HG02981 (cell line): Measurements from ENCODE around the gene PLAGL1.
"Not testable (repeated sequence)": the region's sequence is repeated elsewhere in the genome, so short reads cannot be mapped to it uniquely, and the experiment has no call there.

ENCODE experiments used
- ATAC-seq: cut with Tn5 transposase; IDR thresholded peaks from one replicate; pipeline ENCODE4 v1.9.1; 2021; ENCODE audit warnings: mild to moderate bottlenecking, moderate library complexity; ENCODE audit not compliant: unreplicated experiment

The PLAGL1 gene

DNA sequence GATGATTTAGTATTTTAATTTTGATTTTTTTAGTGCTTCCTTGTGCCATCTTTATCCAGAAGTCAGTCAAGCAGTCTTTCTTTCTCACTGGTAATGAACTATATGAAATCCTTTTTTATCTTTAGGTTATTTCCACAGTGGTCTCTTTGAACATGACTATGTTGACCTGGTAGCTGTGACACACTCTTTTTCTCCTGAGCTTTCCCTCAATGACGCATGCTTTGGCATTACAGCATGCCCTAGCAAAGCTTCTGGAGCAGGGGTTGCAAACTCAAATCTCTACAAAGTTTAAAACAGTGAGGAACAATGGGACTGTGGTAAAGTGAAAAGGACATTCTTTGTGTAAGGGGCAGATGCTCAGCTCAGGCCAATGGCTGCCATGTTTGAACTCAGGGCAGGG, 4.5 kb upstream of the PLAGL1 start:
- ATAC-seq = no peak

DNA sequence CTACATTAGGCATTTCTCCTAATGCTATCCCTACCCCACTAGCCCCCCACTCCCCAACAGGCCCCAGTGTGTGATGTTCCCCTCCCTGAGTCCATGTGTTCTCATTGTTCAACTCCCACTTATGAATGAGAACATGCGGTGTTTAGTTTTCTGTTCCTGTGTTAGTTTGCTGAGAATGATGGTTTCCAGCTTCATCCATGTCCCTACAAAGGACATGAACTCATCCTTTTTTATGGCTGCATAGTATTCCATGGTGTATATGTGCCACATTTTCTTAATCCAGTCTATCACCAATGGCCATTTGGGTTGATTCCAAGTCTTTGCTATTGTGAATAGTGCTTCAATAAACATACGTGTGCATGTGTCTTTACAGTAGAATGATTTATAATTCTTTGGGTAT, 1.6 kb upstream of the PLAGL1 start:
- not testable (repeated sequence) for ATAC-seq

DNA sequence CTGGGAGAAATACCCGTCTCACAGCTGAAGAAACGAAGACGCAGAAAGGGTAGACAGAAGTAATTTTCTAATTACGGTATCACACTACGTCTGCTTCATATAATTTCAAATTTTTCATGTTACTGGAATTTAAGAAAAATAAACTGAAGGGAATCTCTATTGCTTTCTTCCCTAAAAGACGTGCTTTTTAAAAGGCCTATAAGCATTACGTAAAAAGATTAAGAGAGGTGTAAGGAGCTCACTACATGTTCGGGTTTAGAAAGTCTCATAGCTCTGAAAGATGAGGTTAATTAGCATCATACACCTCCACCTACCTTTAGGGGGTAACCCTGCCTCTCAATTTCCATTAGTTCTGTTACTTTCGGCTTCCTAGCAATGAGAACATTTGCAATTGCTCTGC, 787 bp upstream of the PLAGL1 start:
- ATAC-seq = no peak

DNA sequence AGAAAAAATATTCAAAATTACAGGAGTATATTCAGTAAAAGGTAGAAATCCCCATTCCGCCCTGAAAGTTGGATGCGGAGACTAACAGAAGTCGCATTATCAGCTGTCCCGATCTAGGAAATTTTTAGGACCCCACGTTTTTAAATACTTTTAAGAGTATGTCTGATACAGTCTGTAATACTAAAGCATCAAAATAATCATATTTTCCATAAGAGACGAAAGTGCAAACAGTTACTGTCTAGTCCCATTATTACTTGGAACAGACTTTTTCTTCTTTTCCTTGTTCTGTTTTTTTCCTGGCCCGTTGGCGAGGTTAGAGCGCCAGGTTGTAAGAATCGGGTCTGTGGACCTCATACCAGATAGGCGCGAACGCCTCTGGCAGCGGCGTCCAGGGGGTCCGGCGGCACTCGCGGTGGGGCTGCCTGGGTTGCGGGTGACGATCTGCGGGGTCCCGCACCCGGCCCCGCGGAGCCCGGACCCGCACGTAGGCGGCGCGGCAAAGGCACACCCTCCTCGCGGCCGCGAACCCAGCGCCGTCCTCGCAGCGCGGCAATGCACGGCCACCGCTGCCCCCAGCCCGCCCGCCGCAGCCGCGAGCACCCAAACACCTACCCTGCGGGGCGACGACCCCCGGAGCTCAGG, 460 bp downstream of the PLAGL1 start:
- ATAC-seq = peak; percentile 27

DNA sequence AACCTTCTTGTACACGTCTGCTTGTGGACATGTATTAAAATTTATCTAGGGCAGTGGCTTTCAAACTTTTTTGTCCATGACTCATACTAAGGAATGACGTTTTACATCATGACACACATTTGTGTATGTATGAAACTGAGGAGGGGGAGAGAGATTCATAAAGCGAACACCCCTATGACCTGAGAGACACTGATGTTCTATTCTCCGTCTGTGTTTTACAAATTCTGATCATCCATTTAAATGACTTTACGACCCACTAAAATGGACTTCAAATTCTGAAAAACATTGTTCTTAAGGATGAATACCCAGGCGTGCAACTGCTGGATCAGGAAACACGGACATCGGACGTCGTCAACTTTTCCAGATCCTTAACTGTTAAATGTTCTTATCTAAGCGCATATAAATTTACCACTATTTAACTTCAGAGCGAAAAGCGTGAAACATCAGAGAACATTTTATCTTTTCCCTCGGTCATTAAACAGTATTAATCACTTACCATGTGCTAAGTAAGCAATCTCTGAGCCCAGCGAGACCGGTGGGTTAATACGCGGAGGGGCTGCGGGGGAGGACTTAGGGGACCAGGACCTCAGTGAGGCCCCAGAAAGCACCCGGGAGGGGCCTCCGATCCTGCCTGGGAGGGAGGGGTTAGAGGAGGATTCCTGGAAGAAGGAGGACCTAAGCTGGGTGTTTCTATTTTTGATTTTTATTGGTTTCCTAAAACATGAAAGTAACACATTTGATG, 1.2 kb downstream of the PLAGL1 start:
- no peak for ATAC-seq

DNA sequence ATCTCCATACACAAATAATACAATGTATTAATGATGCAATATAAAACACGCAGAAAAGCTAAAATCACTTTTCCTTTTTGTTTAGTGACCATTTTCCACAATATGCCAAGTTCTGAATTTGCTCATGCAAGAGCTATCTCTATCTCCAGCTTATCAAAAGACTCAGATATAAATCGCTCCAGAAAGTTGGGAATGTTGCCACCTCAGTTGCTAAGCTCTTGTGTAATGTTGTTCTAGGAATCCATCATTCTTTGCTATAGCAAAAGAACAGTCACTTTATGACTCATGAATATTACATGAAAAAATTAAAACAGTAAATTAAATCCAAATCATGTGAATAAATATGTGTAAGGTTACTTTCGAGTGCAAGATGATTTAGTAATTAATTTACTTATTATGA, 8.7 kb downstream of the PLAGL1 start:
- ATAC-seq = no peak

DNA sequence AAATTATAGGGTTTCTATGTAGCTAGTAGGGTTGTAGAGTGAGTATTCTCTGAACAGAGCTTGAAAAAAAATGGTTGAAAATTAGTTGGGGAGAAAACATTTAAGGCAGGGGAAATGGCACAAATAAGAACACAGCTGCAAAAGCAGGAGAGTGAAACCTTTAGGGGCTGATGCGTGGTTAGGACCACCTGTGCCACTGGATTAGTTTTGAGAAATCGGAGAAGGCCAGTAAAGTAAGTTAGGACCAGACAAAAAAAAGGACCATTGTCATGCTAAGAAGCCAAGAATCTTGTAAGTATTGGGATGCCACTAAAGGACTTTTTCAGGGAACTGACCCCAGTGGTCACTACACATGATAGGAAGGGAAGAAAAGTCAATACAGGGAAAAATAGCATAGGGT, 9.4 kb downstream of the PLAGL1 start:
- ATAC-seq = no peak

DNA sequence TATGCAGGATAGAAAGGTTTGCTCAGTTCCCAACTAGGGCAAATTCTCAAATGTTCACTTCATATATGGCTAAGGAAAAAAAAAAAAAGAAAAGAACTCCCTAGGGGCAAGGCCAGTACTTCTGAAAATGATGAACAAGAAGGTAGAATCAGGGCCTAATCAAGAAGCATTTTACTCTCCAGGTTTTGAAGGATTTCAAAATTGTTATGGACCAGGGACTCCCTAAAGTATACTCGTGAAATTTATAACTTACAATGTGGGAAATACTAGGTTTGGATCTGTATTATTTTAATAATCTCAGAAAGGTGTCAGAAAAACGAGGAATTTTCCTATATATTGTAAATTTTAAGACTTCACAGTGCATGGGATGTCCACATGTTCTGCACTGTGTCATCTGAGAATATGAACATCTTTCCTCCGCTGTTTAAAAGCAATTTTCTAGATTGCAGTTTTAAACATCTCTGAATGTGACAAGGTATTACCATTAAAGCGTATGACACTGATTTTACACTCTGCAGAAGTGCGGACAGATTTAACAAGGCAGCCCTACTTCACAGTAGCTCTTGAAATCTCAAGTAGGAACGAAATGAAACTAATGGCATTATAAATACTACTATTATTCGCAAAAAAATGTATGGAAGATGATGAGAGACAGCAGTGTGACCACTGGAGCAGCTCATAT, 14.0 kb downstream of the PLAGL1 start:
- no peak for ATAC-seq

DNA sequence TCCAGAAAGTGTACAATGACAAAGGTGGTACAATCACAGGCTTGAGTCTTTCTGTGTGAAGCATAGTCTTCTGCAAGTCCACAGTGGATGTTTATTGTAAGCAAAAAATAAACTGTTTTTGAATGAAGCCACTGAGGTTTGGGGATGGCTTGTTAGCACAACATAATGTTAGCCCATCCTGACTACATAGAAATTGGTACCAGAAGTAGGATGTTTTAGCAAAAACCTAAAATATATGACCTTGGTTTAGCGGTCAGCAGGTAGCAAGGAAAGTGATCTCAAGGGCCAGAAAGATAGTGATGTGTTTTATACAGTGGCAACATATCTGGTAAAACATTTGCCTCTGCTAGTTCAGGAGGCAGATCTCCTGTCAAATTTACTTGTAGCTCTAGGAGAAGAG, 15.8 kb downstream of the PLAGL1 start:
- ATAC-seq = no peak

DNA sequence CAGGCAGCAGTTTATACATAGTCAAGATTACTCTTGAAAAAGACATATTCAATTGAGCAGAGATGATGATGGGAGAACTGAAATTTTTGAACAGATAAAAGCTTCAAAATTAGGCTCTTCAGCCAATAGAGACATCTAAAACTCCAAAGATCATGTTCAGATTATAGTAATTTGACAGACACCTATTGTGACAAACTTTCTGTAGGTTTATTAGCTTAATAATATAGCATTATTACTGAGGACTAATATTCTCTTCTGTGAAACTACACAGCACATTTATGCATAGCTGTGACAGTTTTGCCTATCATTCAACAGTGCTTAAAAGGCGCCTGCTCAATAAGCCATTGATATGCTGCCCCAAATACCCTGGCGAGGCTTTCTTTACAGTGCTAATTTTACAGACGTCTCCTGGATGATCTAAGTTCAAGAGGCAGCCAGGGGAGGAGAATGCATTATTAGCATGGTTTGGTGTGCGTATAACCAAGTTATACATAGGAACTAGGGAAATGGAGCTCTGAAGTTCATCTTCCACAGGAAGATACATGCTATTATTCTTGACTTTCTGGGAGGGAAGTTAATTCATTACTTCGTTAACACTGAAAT, 21.5 kb downstream of the PLAGL1 start:
- ATAC-seq = no peak

DNA sequence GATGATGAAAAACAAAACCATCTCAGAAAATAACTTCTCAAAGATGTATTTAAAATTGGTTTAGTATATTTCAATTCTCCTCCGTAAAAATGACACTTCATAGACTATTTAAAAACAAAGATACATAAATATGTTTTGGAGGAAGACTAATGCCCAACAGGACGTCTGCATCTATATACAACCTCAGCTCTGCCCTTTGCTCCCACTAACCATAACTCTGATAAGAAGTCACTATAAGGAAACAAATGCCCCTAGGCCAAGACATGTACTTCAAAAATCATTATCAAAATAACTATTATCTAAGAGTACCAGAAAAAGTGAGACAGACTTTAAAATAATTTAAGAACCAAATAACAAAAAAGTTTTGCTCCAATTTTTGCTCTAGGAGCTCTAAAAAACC, 23.4 kb downstream of the PLAGL1 start:
- no peak for ATAC-seq

DNA sequence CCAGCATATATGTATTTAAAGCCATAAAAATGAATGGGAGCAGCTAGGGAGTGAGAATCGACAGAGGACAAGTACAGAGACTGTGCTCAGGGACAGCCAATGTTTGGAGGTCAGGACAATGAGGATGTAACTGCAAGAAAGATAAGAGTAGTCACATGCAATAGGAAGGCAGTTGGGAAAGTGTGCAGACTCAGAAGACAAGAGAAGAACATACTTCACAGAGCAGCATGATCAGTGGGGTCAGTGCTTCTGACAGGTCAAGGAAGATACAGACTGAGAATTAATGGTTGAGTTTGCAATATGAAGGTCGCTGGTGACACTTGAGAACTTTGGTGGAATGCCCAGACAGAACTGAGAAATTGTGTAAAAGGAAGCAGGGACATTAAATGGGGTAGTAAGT, 25.1 kb downstream of the PLAGL1 start:
- ATAC-seq = no peak

DNA sequence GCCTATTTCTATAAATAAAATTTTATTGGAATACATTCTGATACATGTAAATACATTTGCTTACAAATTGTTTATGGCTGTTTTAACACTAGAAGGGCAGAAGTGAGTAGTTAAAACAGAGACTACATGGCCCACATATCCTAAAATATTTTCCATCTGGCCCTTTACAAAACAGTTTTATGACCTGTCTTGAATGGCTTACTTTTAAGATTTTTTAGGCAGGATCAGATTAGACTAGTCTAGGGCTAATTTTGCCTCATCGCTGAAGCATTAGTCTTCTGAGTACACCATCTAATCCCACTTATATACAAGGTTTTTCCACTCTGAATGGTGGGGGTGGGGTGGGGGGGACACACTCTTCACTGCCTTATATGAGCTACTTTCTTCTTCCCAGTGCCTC, 27.1 kb downstream of the PLAGL1 start:
- ATAC-seq = no peak

DNA sequence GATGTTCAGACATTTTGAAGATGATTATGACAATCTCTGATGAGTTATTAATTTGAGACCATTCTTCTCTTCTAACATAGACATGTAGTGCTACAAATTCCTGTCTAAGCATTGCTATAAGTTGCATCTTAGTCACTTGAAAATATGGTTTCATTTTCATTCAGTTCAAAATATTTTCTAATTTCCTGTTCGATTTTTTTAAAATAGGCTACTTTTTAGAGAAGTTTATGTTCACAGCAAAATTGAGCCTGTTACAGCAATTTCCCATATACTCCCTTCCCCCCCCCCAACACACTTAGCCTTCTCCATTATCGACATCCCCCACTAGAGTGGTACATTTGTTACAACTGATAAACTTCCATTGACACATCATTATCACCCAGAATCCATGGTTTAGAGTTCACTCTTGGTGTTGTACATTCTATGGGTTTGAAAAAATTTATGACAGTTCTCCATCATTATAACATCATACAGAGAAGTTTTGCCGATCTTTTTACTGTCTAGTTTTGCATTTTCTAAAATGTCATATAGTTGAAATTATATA, 31.2 kb downstream of the PLAGL1 start:
- ATAC-seq = no peak

DNA sequence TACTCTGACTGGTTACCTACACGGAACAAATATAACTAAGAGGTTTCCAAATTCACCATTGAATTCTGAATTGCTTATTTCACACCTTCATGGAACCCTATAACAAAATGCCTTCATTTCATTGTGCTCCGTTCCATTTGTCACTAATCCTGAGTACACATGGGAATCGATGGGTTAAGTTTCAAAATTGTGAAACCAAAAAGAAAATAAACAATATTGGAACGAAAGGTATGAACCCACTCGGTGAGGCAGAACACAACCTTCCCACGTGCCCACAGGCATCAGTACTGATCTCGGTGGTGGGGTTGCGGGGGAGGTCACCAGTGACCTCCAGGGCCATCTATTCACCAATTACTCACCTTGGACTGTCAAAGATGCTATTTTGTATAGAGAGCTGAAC, 34.0 kb downstream of the PLAGL1 start:
- no peak for ATAC-seq

DNA sequence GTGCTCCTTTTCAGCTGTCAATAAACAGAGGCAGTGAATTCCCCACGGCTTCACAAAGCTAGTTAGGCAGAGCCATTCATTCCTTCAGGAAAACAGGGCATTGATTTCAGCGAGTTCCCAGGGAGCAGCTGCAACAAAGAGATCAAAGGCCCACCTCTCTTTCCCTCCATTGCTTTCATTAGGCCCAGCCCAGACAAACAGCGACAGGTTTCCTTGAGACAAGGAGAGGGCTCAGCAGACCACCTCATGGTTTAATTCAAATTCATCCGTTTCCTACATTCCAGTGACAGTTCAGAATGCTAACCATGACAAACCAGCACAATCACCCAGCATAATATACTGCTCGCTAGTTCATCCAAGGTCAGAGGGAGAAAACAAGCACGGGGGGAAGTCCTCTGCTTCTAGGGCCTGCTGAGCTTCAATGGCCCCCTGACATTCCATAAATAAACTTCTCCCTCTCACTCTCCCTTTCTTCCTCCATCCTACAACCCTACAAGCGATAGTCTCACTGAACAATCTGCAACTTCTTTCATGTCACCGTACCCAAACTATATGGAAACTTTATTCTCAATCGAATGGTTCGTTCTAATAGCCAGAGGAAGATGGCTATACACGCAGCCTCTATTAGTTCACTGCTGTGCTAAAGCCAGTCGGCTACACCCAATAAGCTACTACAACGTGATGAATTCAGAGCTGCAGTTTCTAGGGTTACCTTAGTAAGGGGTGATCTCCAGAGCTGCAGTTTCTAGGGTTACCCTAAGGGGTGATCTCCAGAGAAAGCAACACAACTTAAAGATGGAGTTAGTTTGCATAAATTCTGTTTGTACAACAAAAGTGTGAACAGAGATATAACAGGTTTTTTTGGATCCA, 34.7 kb downstream of the PLAGL1 start:
- no peak for ATAC-seq

DNA sequence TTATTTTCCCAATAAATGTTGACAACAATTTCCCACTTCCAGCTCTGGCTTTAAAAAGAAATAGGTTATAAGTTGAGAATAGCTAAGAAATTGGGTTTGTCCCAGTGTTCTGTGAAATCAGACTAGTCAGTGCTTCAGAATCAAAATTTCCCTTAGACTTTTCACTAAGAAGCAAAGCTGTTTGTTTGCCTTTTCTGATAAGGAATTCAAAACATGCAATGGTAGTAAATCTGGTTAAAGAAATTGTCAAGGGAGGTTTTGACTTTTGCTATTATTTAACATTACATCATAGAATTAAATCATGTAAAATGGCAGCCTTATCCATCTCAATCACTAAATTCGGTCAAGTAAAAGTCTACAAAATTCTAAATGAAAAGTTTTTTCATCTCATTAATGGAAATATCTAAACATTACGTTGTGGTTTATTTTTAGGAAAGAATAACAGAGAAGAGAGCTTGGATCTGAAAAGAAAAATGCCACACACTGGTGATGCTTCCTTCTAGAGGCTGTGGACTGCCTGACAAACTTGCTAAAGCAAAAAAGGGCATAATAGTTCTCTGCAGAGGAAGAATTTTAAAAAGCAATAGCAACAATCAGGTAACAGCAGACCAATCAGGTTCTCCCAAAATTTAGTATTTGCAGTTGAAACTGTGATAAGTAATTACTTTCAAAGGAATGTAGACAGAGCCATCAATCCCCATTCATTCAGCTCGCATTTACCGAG, 36.4 kb downstream of the PLAGL1 start:
- ATAC-seq = no peak

DNA sequence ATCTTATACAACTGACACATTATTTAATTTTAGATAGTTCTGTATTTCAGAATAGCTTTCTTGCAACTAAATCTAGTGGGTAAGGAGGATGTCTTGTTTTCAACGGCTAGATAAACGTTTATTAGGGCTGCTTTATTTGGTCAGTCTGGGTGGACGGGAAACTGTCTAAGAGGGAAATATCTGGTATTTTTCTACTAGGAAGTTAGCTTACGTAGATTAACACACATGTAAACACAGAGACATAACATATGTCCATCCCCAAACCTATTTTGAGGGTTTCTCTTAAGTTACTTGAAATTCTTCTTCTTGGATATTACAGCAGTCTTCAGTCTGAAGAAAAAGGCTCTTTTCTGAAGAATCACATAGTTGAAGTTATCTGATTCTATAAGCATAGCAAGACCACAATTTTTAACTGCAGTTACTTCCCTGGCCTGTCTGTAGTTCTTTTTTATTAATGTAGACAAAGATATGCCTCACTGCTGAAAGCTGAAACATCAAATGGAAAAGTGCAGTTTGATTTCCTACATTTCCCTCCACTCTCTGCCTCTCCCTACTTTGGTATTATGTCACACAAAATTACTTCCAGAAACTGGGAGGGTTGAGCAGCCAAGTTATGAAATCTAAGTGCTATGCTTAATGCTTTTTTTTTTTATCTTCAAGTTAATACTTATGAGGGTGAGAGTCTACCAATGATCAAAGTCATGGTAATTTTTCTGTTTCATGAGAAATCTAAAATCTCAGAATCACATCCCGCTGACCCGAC, 37.4 kb downstream of the PLAGL1 start:
- ATAC-seq = no peak

DNA sequence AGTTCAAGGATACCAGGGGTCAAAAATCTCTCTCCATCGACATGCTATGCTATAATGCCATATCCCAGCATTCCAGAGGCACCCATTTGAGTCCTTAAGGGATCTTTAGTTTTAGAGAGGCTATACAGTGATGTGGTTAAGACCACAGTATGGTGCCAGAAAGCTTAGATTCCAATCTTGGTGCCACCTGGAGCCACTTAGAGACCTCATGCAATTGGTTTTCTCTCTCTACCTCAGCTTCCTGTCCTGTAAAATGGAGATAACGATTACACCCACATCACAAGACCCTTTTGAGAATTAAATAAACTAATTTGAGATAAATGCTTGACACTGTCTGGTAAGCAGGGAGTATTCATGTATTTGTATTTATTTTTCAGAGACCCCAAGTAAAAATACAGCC, 39.0 kb downstream of the PLAGL1 start:
- no peak for ATAC-seq
